Measurements from ENCODE around the gene RHOB. TPM values are rescaled to one million over a fixed set of nuclear protein-coding genes. Genes with fewer than 3 reads are reported as not detected.

The RHOB gene
- total RNA-seq, 1 donor from 2014 or later, result 16.1 TPM

DNA sequence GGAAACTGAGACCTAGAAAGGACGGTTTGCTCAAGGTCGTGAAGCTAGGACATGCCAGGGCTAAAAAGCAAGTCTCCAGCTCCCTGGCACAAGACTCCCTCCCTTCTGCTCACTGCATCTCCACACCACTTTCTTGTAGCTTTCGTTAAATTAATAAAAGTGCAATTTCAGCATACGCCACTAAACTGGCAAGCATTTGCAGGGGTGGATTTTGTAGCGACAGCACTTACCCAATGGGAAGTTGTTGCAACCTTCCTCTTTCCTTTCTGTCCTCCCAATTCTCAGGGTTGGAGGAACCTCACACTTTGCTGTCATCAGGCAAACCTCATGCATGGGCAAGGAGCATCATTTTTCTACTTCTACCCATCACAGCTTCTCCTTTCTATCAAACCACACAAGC lies 7.4 kb upstream of the RHOB start:
- H3K4me1 ChIP-seq, result peaks cover under 1% of the 10 kb centered on the region
- H3K27me3 Mint-ChIP-seq (ENCODE audit: insufficient read depth, low read depth), result peaks cover 5% of the 10 kb centered on the region

DNA sequence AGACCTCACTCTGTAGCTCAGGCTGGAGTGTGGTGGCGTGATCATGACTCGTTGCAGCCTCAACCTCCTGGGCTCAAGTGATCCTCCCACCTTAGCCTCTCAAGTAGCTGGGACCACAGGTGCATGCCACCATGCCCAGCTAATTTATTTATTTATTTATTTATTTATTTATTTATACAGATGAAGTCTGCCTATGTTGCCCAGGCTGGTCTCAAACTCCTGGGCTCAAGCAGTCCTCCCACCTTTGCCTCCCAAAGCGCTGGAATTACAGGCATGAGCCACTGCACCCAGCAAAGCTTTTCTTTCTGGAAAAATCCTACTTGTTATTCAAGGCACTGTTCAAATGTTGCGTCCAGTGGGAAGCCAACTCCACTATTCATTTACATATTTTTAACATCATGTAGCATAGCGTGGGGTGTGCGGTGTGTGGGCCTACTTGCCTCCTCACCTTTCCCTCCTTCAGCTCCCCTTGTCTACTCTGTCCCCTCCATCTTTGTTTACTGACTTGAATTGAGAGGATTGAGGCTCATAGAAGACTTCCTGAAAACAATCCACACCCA lies 6.8 kb upstream of the RHOB start:
- H3K27me3 Mint-ChIP-seq (ENCODE audit: insufficient read depth, low read depth), result peaks cover 5% of the 10 kb centered on the region
- no peaks in the 10 kb centered on the region for H3K36me3 Mint-ChIP-seq
- no peak overlapping the region for H3K4me2 ChIP-seq
- DNase-seq (ENCODE audit: low spot score), result no peak
- no peaks in the 10 kb centered on the region for H3K9me3 ChIP-seq (ENCODE audit: low read depth)
- no peak overlapping the region for H2AFZ ChIP-seq (replicated peaks)
- H3K27ac Mint-ChIP-seq, result no peak overlapping the region
- H3K79me2 ChIP-seq (ENCODE audit: low read depth), result no peaks in the 10 kb centered on the region
- peaks cover 10% of the 10 kb centered on the region for H3F3A ChIP-seq (ENCODE audit: low read depth)
- H4K20me1 ChIP-seq (ENCODE audit: low read depth), result no peaks in the 10 kb centered on the region
- H3K4me3 Mint-ChIP-seq, result no peak overlapping the region
- peaks cover 17% of the 10 kb centered on the region for H3K4me1 Mint-ChIP-seq
- H3K27me3 ChIP-seq, result peaks cover 16% of the 10 kb centered on the region
- H3K9ac ChIP-seq, result no peak overlapping the region
- no peak overlapping the region for H3K4me3 ChIP-seq
- H3K4me1 ChIP-seq, result peaks cover 4% of the 10 kb centered on the region
- no peaks in the 10 kb centered on the region for H3K36me3 ChIP-seq
- no peaks in the 10 kb centered on the region for H3K9me3 Mint-ChIP-seq
- TF ChIP-seq EZH2phosphoT487 (IDR thresholded peaks at IDR 0.05), result no peak
- no peak for TF ChIP-seq EZH2 (IDR thresholded peaks at IDR 0.05)
- TF ChIP-seq, protein P1, sequence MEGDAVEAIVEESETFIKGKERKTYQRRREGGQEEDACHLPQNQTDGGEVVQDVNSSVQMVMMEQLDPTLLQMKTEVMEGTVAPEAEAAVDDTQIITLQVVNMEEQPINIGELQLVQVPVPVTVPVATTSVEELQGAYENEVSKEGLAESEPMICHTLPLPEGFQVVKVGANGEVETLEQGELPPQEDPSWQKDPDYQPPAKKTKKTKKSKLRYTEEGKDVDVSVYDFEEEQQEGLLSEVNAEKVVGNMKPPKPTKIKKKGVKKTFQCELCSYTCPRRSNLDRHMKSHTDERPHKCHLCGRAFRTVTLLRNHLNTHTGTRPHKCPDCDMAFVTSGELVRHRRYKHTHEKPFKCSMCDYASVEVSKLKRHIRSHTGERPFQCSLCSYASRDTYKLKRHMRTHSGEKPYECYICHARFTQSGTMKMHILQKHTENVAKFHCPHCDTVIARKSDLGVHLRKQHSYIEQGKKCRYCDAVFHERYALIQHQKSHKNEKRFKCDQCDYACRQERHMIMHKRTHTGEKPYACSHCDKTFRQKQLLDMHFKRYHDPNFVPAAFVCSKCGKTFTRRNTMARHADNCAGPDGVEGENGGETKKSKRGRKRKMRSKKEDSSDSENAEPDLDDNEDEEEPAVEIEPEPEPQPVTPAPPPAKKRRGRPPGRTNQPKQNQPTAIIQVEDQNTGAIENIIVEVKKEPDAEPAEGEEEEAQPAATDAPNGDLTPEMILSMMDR (IDR thresholded peaks at IDR 0.05), result no peak
- H3K27ac ChIP-seq, result no peak overlapping the region

More for the DNA sequence above, 7.4 kb upstream of the RHOB start:
- Histone ChIP-seq H2AFZ (replicated peaks) (no peak overlapping the region), H3K4me3 (no peak overlapping the region), H3K79me2 (ENCODE audit: low read depth) (no peaks in the 10 kb centered on the region), H4K20me1 (ENCODE audit: low read depth) (no peaks in the 10 kb centered on the region), H3K27ac (no peak overlapping the region), H3K27me3 (peaks cover 10% of the 10 kb centered on the region), H3K9me3 (ENCODE audit: low read depth) (no peaks in the 10 kb centered on the region), H3K9ac (no peak overlapping the region), H3K4me2 (no peak overlapping the region), H3F3A (ENCODE audit: low read depth) (peaks cover 4% of the 10 kb centered on the region), H3K36me3 (no peaks in the 10 kb centered on the region)
- Mint-ChIP-seq H3K27ac (no peak overlapping the region), H3K36me3 (no peaks in the 10 kb centered on the region), H3K4me3 (no peak overlapping the region), H3K4me1 (peaks cover 16% of the 10 kb centered on the region), H3K9me3 (no peaks in the 10 kb centered on the region)
- no peak for DNase-seq (ENCODE audit: low spot score)
- TF ChIP-seq, protein P1 (IDR thresholded peaks at IDR 0.05), result no peak
- no peak for TF ChIP-seq EZH2phosphoT487 (IDR thresholded peaks at IDR 0.05)
- TF ChIP-seq EZH2 (IDR thresholded peaks at IDR 0.05), result no peak

DNA sequence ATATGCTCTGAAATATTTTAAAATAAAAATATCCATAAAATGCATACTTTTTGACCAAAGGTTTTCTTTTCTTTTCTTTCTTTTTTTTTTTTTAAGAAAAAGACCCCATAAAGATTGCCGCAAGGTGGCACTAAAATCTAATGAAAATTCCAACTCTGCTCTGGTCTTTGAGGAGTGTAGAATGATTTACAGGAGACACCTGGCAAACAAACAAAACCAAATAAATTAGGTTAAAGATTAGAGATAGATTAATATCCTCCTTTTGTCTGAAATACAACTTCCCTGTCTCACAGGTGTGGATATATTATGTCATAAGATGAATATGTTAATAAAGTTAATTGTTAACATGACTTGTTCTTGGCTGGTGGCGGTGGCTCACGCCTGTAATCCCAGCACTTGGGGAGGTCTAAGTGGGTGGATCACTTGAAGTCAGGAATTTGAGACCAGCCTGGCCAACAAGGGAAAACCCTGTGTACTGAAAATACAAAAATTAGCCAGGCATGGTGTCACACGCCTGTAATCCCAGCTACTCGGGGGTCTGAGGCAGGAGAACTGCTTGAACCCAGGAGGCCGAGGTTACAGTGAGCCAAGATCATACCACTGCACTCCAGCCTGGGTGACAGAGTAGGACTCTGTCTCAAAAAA lies 3.5 kb upstream of the RHOB start:
- TF ChIP-seq EZH2 (IDR thresholded peaks at IDR 0.05), result no peak
- TF ChIP-seq, protein P1 (IDR thresholded peaks at IDR 0.05), result peak; percentile 78
- H3K4me3 Mint-ChIP-seq, result peak overlapping the region; percentile 4
- peak; percentile 63 for DNase-seq (ENCODE audit: low spot score)

More for the DNA sequence above, 3.5 kb upstream of the RHOB start:
- Mint-ChIP-seq H3K27me3 (ENCODE audit: insufficient read depth, low read depth) (peaks cover 5% of the 10 kb centered on the region), H3K27ac (no peak overlapping the region), H3K36me3 (no peaks in the 10 kb centered on the region), H3K9me3 (no peaks in the 10 kb centered on the region), H3K4me1 (peaks cover 23% of the 10 kb centered on the region)
- Histone ChIP-seq H3K4me1 (peaks cover 14% of the 10 kb centered on the region), H3K9me3 (ENCODE audit: low read depth) (no peaks in the 10 kb centered on the region), H3F3A (ENCODE audit: low read depth) (peaks cover 20% of the 10 kb centered on the region), H3K27me3 (peaks cover 36% of the 10 kb centered on the region), H3K27ac (no peak overlapping the region), H3K36me3 (no peaks in the 10 kb centered on the region), H3K9ac (no peak overlapping the region), H3K4me3 (no peak overlapping the region), H2AFZ (replicated peaks) (no peak overlapping the region), H4K20me1 (ENCODE audit: low read depth) (peaks cover 5% of the 10 kb centered on the region), H3K79me2 (ENCODE audit: low read depth) (no peaks in the 10 kb centered on the region), H3K4me2 (no peak overlapping the region)
